GM19238 (cell line): ENCODE measurements around the gene ABO.
"Not testable (repeated sequence)": the region's sequence is repeated elsewhere in the genome, so short reads cannot be mapped to it uniquely, and the experiment has no call there.

ENCODE experiments used
- DNase-seq: peaks from one replicate; pipeline ENCODE4 v3.0.0; 2011; ENCODE audit warnings: low spot score; ENCODE audit not compliant: insufficient read length

Gene ABO

GRCh38 chr9:133290751-133291302 is 15.8 kb upstream of the ABO start:
- no peak for DNase-seq

- no peak for DNase-seq
Observed at GRCh38 chr9:133286523-133286922, 11.5 kb upstream of the ABO start.

DNA sequence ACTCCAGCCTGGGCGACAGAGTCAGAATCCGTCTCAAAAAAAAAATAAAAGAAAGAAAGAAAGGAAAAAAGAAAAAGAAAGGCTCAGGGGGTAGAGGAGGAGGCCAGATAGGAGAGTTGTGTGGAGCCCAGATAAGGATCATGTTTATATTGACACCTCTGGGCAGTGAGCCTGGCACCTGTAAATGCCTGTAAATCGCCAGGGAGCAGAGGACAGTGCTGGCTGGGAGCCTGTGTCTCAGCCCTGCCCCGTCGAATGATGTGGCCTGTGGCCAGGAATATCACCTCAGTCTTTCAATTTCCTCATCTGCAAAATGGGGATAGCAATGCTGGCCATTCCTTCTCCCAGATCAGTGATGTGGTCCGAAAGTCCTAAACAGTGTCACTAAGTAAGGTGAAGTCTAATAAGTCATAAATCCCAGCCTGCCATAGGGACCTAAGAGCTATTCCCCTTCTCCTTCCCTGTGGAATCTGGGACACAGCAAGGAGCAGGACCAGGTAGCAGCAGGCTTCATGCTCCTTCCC is 10.3 kb upstream of the ABO start:
- no peak for DNase-seq

DNA sequence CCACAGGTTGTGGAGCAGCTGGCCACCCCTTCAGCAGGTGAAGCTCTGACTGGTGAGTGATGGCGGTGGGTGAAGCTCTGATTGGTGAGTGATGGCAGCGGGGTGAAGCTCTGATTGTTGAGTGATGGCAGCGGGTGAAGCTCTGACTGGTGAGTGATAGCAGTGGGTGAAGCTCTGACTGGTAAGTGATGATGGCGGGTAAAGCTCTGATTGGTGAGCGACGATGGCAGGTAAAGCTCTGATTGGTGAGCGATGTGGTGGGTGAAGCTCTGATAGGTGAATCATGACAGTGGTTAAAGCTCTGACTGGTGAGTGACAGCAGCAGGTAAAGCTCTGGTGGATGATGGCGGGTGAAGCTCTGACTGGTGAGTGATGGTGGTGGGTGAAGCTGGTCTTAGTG is 9.4 kb upstream of the ABO start:
- DNase-seq, result no peak

DNA sequence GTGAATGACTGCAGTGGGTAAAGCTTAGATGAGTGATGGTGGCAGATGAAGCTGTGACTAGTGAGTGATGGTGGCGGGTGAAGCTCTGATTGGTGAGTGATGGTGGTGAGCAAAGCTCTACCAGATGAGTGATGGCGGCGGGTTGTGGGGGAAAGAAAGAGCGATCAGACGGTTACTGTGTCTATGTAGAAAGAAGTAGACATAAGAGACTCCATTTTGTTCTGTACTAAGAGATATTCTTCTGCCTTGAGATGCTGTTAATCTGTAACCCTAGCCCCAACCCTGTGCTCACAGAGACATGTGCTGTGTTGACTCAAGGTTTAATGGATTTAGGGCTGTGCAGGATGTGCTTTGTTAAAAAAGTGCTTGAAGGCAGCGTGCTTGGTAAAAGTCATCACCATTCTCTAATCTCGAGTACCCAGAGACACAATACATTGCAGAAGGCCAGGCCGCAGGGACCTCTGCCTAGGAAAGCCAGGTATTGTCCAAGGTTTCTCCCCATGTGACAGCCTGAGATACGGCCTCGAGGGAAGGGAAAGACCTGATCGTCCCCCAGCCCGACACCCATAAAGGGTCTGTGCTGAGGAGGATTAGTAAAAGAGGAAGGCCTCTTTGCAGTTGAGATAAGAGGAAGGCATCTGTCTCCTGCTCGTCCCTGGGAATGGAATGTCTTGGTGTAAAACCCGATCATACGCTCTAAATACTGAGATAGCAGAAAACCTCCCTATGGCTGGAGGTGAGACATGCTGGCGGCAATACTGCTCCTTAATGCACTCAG is 8.4 kb upstream of the ABO start:
- not testable (repeated sequence) for DNase-seq

DNA sequence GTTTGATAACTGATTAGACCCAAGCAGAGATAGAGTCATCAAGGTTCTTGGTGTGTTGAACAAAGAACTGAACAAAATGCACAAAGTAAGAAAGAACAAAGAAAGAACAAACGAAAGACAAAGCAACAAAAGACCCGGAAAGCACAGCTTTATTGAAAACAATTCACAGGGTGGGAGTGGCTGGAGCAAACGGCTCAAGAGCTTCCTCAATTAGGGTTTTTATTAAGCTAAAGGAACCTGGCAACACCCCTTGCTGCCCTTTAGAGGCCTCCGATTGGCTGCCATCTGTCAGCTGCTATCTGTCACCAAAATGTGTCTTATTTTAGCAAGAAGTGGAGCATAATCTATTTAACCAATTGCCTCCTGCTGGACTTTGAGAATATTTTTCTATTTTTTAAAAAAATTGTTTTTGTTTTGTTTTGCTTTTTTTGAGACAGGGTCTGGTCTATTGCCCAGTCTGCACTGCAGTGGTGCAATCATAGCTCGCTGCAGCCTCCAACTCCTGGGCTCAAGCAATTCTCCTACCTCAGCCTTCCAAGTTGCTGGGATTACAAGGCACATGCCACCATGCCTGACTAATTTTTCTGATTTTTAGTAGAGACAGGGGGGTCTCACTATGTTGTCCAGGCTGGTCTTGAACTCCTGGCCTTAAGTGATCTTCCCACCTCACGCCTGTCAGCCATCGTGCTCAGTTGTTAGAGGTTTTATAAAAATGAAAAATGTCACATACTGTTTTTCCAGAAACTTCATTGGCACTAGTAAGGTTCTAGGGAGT is 7.7 kb upstream of the ABO start:
- DNase-seq, result no peak

DNA sequence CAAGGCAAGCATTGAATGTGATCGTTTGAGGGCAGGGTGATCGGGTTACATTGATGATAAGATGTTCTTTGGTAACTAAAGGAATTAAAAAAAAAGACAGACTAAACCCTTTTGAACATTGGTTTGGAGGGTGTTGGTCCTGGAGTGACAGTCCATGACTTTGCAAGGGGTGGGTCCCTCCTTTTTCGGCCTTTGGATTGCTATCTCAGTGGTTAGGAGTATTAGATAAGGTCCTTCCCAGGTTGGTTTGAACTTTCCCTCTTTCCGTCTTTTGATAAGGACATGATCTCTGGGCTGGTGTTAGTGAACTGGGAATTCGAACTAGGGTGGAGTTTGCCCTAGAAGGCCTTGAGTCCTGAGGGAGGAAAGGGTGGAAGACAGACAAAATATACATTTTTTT is 5.4 kb upstream of the ABO start:
- no peak for DNase-seq

- DNase-seq, result no peak
Observed at GRCh38 chr9:133278161-133279114, 3.4 kb upstream of the ABO start.

DNA sequence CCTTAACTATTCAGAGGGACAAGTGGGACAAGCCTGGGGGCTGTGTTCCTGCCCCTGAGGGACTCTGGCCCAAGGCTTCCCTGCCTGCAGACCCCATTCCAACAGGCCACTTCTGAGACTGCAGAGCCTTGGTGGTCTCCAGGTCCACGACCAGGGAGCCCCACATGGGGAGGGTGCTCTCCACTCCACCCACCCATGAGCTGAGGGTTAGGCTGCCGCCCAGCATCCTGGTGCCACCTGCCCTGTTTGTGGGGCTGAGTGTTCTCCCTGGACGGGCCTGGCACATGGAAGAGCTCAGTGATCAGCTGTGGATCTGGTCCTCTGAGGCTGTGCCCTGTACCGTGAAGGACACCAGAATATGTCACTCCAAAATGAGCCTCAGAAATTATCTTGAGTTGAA is 2.5 kb upstream of the ABO start:
- no peak for DNase-seq

GRCh38 chr9:133276923-133277322 is 1.9 kb upstream of the ABO start:
- no peak for DNase-seq

DNA sequence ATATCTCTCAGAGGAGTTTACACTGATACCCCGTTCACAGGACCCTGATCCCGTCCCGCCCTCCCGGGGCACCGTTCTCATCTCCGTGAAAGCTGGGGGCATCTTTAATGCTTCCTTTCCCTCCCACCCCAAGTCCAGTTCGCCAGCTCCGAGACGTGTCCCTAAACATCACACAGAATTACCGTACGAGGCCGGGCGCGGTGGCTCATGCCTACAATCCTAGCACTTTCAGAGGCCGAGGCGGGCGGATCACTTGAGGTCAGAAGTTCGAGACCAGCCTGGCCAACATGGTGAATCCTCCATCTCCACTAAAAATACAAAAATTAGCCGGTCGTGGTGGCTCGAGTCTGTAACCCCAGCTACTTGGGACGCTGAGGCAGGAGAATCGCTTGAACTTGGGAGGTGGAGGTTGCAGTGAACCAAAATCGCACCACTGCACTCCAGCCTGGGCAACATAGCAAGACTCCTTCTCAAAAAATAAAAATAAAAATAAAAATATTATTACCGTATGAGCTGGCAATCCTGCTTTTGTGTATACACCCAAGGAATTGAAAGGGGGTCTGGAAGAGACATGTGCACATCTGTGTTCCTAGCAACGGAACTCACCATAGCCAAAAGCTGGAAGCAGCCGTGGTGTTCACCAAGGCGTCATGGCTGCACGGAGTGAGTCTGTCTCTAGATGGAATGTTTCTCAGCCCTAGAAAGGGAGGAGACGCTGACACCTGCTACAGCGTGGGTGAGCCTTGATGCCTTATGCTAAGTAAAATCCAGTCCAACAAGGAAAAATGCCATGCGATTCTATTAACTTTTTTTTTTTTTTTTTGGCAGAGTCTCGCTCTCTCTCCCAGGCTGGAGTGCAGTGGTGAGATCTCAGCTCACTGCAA is 1.2 kb upstream of the ABO start:
- DNase-seq, result no peak

DNA sequence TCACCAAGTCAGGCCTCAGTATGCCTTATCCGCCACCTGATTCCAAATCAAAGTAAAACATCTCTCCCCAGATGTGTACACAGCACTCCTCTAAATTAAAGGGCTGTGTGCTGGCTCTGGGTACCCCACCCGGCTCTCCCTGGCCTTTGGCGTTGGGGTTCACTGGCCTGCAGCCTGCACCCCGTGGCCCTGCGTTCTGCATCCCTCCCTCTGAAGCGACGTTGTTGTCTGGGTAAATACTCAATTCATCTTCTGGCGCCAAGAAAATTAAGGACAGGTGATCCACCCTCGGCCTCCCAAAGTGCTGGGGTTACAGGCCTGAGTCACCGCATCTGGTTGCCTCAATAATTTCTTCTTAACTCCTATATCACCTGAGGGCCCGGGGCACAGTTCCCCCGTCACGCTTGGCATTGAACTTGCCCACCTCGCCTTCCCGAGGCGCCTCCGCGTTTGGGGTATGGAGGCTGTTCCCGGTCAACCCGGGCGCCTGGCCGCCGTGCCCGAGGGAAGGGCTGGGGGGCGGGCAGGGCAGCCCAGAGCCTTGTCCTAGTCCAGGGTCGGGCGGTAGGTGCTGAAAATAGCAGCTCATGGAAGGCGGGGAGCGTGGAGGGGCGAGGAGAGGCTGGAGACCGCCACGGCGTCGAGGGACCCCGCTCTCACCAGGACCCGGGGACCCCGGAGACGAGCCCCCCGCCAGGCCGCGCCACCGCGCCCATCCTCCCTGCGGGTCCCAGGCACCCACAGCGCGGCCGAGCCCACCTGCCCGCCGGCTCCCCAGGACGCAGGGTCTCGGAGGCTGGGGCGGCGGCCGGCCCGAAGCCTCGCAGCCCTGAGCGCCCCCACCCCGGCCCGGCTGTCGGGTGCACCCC is 531 bp downstream of the ABO start:
- DNase-seq, result no peak

DNA sequence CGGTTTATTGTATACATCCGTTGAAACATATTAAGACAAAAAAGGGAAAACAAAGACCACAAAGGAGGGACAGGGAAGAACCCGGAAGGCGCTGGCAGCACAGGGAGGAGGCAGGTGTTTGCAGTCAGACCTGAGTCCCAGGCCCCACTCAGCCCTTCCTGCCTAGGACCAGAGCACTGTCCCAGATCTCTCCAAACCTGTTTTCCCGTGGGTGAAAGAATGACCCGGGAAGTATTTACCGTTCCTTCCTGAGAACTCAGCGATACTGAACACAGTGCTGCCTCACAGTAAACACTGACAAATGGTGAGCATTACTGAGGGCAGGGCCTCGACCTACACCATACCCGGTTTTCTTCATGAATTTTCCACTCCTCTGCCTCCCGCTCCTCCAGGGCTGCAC is 1.2 kb downstream of the ABO start:
- no peak for DNase-seq

- no peak for DNase-seq
Observed at GRCh38 chr9:133273098-133273497, 1.9 kb downstream of the ABO start.

DNA sequence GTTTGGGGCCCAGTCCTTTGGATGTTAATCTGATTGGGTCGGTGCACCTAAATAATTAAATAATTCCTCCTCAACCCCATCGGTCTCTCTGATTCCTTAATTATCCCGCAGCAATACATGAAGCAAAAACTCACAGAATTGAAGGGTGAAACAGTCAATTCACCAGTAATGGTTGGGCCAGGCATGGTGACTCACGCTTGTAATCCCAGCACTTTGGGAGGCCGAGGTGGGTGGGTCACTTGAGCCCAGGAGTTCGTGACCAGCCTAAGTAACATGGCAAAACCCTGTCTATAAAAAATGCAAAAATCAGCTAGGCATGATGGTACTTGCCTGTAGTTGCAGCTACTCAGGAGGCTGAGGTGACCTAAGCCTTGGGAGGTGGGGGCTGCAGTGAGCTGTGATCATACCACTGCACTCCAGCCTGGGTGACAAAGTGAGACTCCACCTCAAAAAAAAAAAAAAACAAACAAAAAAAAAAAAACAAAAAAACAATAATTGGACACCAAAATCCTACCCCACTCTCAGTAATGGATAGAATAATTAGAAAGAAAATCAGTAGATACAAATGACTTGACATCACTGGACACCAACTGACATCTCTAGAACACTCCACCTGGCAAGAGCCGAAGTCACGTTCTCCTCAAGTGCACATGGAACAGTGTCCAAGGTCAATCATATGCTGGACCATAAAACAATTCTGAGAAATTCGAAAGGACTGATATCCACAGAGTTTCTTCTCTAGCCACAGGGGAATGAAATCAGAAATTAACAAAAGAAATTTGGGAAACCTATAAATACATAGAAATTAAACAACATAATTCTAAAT is 5.3 kb downstream of the ABO start:
- DNase-seq, result no peak

DNA sequence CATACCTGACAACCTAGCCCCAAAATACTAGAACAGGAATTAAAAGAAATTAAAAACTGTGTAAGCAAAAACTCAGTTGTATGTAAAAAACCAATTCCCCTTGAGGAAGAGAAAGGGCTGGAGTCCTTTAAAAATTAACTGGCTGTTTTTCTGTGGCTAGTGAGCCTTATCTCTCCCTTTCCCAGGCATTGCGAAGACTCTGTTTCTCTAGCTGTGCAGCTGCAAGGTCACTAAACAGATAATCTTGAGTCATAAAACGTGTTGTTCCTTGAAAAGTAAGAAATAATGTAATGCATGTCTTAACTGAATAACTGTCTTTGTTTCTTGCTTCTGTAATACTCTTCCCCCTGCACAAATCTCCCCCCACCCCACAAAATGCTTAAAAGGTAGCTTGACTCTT is 5.9 kb downstream of the ABO start:
- DNase-seq, result not testable (repeated sequence)

DNA sequence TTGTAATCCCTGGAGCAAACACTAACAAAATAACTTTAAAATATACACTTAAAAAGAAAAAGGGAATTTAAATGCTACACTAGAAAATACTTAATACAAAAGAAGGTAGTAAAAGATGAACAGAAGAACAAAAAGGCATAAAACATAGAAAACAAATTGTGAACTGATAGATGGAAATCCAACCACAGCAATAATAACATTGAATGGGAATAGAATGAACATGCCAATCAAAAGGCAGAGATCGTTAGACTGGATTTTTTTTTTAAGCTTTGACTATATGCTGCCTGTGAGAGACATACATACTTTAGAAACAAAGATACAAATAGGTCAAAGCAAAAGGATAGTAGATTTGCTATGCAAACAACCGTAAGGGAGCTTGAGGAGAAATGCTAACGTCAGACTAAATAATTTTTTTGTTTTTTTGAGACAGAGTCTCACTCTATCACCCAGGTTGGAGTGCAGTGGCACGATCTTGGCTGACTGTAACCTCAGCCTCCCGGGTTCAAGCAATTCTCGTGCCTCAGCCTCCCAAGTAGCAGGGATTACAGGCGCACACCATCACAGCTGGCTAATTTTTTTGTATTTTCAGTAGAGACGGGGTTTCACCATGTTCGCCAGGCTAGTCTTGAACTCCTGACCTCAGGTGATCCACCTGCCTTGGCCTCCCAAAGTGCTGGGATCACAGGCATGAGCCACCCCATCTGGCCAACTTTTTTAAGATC is 6.5 kb downstream of the ABO start:
- no peak for DNase-seq
